Left ventricle myocardium superior (tissue), 1 donor: ENCODE results near the gene GTF2A1L. TPM values are rescaled to one million over a fixed set of nuclear protein-coding genes. Genes with fewer than 3 reads are reported as not detected.
A peak's percentile ranks its signal among the peaks of the same experiment; 100 is the strongest.
"Not testable (repeated sequence)": the region's sequence is repeated elsewhere in the genome, so short reads cannot be mapped to it uniquely, and the experiment has no call there.

Experiments
- ATAC-seq: fragments of 200-7000 bp; cut with Tn5 transposase; one replicate; pipeline ENCODE4 v1.9.1; 2020; ENCODE audit warnings: mild to moderate bottlenecking, moderate library complexity
- DNase-seq: peaks from one replicate; pipeline ENCODE4 v3.0.0-alpha.2; 2020
- intact Hi-C: fragments of 100-400 bp; cut with micrococcal nuclease; formaldehyde crosslinking; loops from one replicate; pipeline ENCODE4 v1.11.0; 2022
- total RNA-seq: library from RNA; stranded (reverse); fragmentation: NEBNext Ultra II Directional; extraction: Animal tissue kit (Norgen Biotek cat#: 25700); gene quantifications from one replicate; pipeline ENCODE4 v1.2.1, GENCODE V29; 2021
- donor health status: DM: no; HTN: yes; CAD: no; lungs with severe emphysema.

Gene GTF2A1L
- total RNA-seq, 1 donor from 2014 or later, result not detected

- intact Hi-C loops, result no loop called here
- ATAC-seq (no peak), DNase-seq (no peak)
These were observed 76.0 kb downstream of the GTF2A1L start for GRCh38 chr2:48693645-48694044.

GRCh38 chr2:48694149-48694548, 76.5 kb downstream of the GTF2A1L start:
- DNase-seq (no peak), ATAC-seq (no peak)
- intact Hi-C loops, result no loop called here

- intact Hi-C loops, result no loop called here
- ATAC-seq, result no peak
- no peak for DNase-seq
These were observed 78.3 kb downstream of the GTF2A1L start for GRCh38 chr2:48695991-48696390.

GRCh38 chr2:48696881-48697280, 79.2 kb downstream of the GTF2A1L start:
- ATAC-seq (no peak), DNase-seq (no peak)
- intact Hi-C loops, result no loop called here

- intact Hi-C loops, result no loop called here
- ATAC-seq, result no peak
These were observed 81.8 kb downstream of the GTF2A1L start for GRCh38 chr2:48699348-48699930.

GRCh38 chr2:48703621-48704020, 86.0 kb downstream of the GTF2A1L start:
- ATAC-seq, DNase-seq: not testable (repeated sequence)

More at GRCh38 chr2:48699348-48699930, 81.8 kb downstream of the GTF2A1L start:
- DNase-seq, result no peak

GRCh38 chr2:48707466-48707865, 89.8 kb downstream of the GTF2A1L start:
- intact Hi-C loops, result no loop called here
- DNase-seq, result no peak
- ATAC-seq, result no peak

More at GRCh38 chr2:48703621-48704020, 86.0 kb downstream of the GTF2A1L start:
- intact Hi-C loops, result not testable (repeated sequence)

GRCh38 chr2:48709096-48710034, 91.7 kb downstream of the GTF2A1L start:
- DNase-seq, result no peak
- no peak for ATAC-seq
- intact Hi-C loops, result no loop called here

- intact Hi-C loops, result no loop called here
- ATAC-seq (no peak), DNase-seq (no peak)
These were observed 93.7 kb downstream of the GTF2A1L start for GRCh38 chr2:48711343-48711742.

- intact Hi-C loops, result no loop called here
- DNase-seq, result no peak
- ATAC-seq, result no peak
These were observed 94.5 kb downstream of the GTF2A1L start for GRCh38 chr2:48712151-48712550.

- intact Hi-C loops, result no loop called here
- DNase-seq, result no peak
- ATAC-seq, result peak; percentile 42
These were observed 96.0 kb downstream of the GTF2A1L start for GRCh38 chr2:48713647-48714046.

- ATAC-seq, result no peak
- intact Hi-C loops, result no loop called here
- no peak for DNase-seq
These were observed 96.6 kb downstream of the GTF2A1L start for GRCh38 chr2:48714245-48714644.

GRCh38 chr2:48715042-48715899, 97.6 kb downstream of the GTF2A1L start:
- no peak for ATAC-seq
- peak; percentile 46 for DNase-seq
- intact Hi-C loops, result no loop called here

- intact Hi-C loops, result no loop called here
- ATAC-seq, result no peak
- DNase-seq, result no peak
These were observed 98.3 kb downstream of the GTF2A1L start for GRCh38 chr2:48715956-48716355.

- DNase-seq (no peak), ATAC-seq (no peak)
- intact Hi-C loops, result no loop called here
These were observed 100.2 kb downstream of the GTF2A1L start for GRCh38 chr2:48717846-48718245.

- DNase-seq (no peak), ATAC-seq (no peak)
- intact Hi-C loops, result no loop called here
These were observed 102.0 kb downstream of the GTF2A1L start for GRCh38 chr2:48719480-48720177.

GRCh38 chr2:48721158-48721557, 103.5 kb downstream of the GTF2A1L start:
- intact Hi-C loops, result no loop called here
- DNase-seq (no peak), ATAC-seq (no peak)

- no peak for DNase-seq
- intact Hi-C loops, result no loop called here
- no peak for ATAC-seq
These were observed 104.7 kb downstream of the GTF2A1L start for GRCh38 chr2:48722391-48722790.

GRCh38 chr2:48723129-48723528, 105.5 kb downstream of the GTF2A1L start:
- ATAC-seq, result no peak
- DNase-seq, result no peak
- intact Hi-C loops, result no loop called here
